H1 (cell line): ENCODE data around the gene NCF2. TPM values are rescaled to one million over a fixed set of nuclear protein-coding genes. Genes with fewer than 3 reads are reported as not detected.

ENCODE experiments used
- PHF8 ChIP-seq: fragments of 200-600 bp; sonication (generic); conservative IDR thresholded peaks from 2 replicates; pipeline ENCODE4 v1.7.1; 2012; ENCODE audit warnings: low read depth, mild to moderate bottlenecking, inconsistent platforms, low read length, moderate library complexity
- SP1 ChIP-seq: IDR thresholded peaks from 2 replicates; pipeline ENCODE4 v1.6.1; 2011; ENCODE audit warnings: low read depth, low read length
- polyA plus RNA-seq, 7 experiments: library from polyadenylated mRNA; depleted of rRNA in 3 of 7; stranded (reverse) in 5 of 7; unstranded in 2 of 7; fragments of >200 nt in 5 of 7; fragments of 200-250 nt in 2 of 7; gene quantifications; 1 replicate in 5 of 7; 2 replicates in 1 of 7; 4 replicates in 1 of 7; pipeline versions ENCODE4 v1.2.1 to v1.2.3, GENCODE V29; 2011 to 2013; ENCODE audit warnings: missing spikeins in 2 of 7, mixed read lengths in 2 of 7
- total RNA-seq: library from RNA; stranded (reverse); fragmentation: NEBNext Ultra II Directional; extraction: Animal tissue kit (Norgen Biotek cat#: 25700); gene quantifications from 2 replicates; pipeline ENCODE4 v1.2.1, GENCODE V29; 2021

NCF2 gene
- total and polyA plus RNA-seq, 2 of the 8 experiments (the other 6 are each of a cell fraction or from before 2014, with no cell fraction given) = not detected

DNA sequence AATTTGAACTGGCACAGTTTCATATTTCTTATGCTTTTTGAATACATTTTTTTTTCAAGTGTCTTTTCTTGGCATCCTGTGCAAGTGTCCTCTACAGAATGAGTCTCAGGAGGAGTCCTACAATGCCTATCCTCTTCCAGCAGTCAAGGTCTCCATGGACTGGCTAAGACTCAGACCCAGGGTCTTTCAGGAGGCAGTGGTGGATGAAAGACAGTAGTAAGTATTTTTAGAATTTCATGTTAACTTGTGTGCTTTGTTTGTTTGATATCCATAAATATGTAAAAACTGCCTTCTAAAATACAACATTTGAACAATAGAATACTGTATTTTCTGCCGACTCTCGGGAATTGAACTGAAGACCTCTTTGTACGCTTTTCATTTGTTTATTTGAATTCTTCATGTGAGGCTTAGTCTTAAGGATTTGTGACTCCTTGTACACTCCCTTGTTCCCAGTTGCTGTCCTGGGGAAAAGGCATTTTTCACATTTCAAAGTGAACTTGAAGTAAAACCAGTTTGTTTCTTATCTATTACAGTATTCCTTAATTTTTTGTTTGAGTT lies 56.6 kb downstream of the NCF2 start (continued):
- TF ChIP-seq SP1 = no peak
- TF ChIP-seq PHF8 = no peak
- TF ChIP-seq, all 59 proteins: peak for 0
